GM18909 (cell line): Measurements from ENCODE around the gene SLC38A1.
"Not testable (repeated sequence)": the region's sequence is repeated elsewhere in the genome, so short reads cannot be mapped to it uniquely, and the experiment has no call there.

Experiments
- ATAC-seq: cut with Tn5 transposase; IDR thresholded peaks from one replicate; pipeline ENCODE4 v1.9.1; 2021; ENCODE audit warnings: mild to moderate bottlenecking; ENCODE audit not compliant: unreplicated experiment, poor library complexity

The SLC38A1 gene

DNA sequence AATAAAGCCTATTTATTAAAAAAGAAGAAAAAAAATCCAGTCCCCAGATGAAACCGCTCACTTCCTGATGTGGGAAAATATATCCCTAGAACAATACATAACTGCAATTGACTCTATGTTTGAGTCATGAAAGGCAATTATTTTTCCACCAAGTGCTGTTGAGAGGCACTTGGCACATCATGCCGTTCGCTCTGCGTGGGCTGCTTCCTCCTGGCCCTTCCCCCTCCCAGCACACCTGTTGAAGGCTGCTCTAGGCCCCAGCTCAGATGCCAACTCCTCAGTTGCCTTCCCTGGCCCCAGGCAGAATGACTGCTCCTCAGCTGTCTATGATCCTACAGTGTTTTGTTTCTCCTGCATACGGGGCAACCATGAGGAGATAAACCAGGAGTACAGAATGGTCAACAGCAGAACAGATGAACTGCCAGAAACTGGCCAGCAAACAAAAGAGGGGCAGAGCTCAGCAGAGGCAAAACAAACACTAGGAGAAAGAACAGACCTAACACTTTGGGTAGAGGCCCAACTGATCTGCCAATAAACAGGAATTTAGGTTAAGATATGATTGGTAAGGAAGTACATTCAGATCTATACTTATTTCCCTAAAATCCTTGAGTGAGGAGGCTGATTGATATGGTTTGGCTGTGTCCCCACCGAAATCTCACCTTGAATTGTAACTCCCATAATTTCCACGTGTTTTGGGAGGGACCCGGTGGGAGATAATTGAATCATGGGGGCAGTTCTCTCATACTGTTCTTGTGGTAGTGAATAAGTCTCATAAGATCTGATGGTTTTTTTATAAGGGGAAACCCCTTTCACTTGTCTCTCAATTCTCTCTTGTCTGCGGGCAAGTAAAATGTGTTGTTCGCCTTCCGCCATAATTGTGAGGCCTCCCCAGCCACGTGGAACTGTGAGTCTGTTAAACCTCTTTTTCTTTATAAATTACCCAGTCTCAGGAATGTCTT, 58.6 kb downstream of the SLC38A1 start:
- ATAC-seq, result peak; percentile 77

DNA sequence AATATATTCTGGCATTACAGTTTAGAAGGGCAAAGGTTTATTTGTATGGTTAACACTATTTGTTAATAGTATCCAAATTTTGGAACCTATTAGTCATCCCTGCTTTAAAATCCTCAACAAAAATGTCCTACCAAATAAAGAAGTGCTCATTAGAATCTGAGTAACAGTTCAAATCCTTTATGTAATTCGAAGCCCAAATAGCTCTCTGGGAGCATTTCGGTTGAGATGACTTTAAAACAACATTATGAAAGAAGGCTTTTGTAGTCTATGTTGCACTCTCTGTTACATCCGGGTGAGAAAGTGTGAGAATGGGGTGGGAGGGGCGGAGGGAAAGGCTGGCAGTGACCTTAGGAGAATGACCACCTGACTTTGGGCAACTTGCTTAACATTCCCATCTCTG, 59.7 kb downstream of the SLC38A1 start:
- no peak for ATAC-seq

DNA sequence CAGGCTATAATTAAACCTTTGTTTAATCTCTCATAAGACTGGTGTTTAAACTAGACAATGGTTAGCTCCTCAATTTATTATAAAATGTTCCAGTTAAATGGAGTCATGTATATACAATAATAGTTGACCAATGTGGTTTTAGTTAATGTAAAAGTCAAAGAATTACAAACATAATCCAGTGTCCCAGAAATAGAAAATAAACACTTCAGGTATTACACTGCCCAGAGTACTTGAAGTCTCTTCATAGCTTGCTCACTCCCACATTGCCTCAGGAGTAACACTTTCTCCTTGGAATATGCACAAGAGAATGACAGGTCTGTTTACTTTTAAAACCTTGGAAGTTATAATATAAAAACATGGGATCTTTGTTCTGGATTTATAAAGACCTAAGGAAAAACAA, 60.5 kb downstream of the SLC38A1 start:
- no peak for ATAC-seq

DNA sequence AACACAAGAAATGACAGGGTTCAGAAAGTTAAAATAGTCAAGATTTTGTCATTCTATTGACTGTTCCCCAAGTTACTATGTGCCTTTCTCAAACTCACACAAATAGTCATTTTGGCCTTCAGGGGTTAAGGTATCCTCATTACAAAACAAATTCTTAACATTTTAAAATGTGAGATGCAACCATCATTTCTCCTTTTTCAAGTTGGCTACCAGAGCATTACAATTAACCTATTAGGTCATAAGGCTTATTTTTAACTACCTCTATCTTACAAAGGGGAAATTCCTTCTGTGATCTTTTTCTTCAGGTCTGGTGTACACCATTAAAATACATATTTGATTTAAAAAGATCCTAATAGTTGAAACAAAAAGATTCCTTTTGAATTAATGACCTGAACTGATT, 61.2 kb downstream of the SLC38A1 start:
- no peak for ATAC-seq

DNA sequence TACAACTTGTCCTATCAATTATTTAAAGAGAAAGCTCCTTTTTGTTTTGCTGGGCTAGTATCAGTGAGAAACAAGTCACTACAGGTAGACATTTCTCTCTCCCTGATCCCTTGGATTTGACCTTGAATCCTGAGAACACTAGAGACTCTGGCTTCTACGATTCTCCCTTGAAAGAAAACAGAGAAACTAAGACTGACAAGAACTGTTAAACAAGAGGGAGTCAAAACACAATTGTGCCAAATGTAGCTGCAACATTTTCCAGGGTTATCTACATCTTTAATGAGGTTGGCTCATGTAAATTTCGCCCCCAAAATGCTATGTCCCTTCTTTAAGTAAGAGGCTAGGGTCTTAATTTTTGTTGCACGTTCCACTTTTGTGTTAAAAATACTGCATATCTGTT, 62.4 kb downstream of the SLC38A1 start:
- ATAC-seq, result no peak

DNA sequence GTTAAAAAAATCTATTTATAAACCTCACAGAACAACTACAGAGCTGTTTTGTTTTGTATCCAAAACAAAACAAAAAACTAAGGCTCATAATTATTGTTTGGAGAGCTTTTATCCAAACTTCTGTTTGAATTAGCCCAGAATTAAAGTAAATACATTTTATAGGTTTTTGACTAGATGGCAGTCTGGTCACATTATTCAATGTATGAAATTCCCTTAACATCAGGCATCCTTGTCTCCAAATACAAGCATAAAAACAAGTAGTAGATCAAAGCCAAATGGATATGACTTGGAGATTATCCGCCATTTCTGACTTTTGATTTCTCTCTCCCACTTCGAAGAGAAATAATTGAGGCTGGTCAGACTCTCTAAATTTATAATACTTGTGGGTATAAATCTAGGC, 63.5 kb downstream of the SLC38A1 start:
- no peak for ATAC-seq

DNA sequence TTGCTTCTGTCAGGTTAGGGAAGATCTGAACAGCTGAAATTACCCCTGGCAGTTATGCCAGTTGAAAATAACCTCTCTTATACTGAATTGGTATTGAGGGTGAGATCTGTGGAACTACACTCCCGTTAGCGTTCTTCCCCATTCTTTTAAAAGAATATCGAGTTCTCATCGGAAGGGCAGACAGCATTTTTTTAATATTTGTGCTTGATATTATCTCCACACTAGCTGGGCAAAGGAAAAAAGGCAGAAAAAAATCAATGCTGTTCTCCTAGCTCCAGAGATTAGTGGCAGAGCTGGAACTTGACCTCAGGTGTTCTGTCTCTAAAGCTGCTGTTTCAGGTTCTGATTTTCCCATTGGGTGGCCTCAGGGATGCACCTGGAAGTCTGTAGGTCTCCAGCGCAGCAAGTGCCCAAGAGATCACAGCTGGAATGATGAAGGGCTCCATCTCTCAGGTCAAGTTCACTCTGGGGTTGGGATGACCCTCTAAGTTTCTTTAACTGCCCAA, 67.5 kb downstream of the SLC38A1 start:
- ATAC-seq, result no peak

DNA sequence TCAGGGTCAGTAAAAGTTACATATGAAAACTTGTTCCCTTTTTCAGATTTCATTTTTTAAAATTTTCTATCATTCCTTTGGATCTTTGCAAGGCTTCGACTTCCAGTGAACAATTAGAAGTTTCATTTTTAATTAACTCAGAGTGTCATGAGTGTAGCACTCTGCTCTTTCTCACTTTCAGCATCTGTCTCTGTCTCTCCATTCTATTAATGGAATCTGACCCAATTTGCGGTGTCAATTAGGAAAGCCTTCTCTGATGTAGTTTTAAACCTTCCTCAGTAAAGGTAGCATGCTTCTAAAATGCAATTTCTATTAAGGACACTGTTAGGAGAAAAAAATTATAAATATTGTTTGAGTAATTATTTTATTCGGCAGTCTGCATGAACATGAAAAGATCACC, 68.3 kb downstream of the SLC38A1 start:
- no peak for ATAC-seq

DNA sequence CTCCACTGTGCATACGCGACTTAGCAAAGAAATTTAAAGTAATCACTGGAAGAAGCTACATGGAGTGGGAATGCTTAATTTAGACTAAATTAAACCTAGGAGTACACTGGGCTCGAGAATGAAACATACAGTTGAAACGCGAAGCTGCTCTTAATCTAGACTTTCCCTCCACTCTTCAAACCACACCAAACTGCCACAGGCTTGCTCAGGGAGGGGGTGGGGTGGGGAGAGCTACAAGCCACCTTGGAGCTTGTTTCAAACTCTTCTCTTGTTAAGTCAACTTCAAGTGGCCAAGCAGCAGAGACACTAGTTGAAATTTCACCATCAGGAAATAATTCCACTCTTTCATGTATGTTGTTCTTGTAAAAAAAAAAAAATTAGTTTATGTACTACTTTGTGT, 69.9 kb downstream of the SLC38A1 start:
- no peak for ATAC-seq

DNA sequence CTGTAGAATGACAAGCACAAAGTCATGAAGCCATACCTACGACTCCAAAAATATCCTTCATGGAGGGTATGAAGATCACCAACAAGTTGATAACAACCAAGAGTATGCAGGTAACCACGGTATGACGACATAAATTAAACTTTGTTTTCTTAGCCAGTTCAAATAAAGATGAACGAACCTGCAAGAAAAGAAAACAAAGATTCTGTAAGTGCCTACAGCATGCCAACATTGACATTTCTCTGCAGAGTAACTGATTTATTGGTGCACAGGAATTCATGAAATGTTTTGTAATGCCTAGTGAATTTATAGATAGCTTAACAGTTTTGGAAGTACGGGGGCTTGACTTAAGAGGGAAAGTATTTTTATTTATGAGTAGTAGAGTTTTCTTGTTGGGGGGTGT, 71.0 kb downstream of the SLC38A1 start:
- no peak for ATAC-seq

DNA sequence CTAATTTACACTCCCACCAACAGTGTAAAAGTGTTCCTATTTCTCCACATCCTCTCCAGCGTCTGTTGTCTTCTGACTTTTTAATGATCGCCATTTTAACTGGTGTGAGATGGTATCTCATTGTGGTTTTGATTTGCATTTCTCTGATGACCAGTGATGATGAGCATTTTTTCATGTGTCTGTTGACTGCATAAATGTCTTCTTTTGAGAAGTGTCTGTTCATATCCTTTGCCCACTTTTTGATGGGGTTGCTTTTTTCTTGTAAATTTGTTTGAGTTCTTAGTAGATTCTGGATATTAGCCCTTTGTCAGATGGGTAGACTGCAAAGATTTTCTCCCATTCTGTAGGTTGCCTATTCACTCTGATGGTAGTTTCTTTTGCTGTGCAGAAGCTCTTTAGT, 78.3 kb downstream of the SLC38A1 start:
- ATAC-seq, result not testable (repeated sequence)

DNA sequence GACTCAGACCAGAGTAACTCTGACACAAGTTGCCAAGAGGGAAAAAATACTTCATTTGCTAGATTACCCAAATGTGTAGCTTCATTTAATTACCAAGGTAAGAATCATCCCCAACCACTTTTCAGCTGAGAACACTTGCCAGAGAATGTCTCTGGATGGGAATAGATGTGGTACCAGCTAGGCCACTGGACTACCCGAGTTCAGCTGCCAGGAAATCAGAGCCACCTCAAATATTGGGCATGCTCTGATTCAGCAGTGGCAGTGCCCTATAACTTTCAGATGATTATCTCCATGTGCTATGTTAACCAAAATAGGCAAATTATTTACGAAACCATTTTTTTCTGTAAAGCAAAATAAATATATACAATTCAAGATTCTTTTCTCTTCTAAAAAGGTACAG, 80.7 kb downstream of the SLC38A1 start:
- no peak for ATAC-seq

DNA sequence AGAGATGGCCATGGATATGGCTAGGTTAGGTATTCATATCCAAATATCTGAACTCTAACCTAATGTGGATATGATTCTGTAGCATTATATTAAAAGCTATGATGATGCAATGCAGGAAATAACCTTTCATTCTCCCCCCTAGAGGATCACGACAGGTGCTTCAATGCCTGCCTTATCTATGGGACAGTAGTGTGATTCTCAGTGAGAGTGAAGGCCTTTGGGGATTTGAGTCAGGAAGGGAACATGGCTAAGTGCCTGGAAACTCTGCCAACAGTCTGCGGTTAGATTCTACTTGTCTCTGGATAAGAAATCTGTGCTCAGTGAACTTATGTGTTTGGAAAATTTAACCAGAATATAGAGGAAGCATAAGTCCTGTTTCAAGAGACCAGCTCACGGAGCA, 81.8 kb downstream of the SLC38A1 start:
- no peak for ATAC-seq

DNA sequence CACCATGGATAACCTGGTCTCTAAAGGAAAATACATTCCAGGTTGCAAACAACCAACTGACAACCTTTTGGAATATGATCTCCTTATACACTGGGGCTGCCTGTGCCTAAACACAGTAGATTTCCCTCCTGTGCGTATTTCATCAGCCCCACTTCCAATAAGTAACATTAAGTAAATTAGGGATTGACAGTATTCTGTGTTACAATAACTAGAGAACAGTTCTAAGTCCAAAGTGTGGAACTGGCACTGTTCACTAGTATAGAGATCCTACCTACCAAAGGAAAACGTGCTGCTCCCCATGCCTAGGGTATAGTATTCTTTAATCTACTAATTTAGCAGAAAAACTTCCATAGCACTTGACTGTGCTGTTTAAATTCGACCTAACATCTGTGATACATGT, 82.8 kb downstream of the SLC38A1 start:
- no peak for ATAC-seq

DNA sequence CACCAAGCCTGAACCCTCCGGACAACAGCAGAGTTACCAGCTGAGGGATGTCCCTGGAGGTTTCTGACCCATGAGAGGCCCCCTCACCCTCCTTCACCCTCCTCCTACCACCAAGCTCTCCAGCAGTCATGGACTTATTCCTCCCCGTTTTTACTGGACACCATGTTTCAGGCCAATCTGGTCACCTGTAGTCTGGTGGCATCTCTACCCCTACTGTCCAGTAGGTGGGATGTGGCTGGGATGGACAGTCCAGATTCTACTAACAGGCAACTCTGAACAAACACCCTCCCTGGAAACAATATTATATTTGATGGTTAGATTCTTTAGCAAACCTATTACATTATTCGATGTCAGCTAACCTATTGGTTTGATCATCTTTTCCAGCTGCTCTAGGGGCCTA, 83.2 kb downstream of the SLC38A1 start:
- ATAC-seq, result no peak

DNA sequence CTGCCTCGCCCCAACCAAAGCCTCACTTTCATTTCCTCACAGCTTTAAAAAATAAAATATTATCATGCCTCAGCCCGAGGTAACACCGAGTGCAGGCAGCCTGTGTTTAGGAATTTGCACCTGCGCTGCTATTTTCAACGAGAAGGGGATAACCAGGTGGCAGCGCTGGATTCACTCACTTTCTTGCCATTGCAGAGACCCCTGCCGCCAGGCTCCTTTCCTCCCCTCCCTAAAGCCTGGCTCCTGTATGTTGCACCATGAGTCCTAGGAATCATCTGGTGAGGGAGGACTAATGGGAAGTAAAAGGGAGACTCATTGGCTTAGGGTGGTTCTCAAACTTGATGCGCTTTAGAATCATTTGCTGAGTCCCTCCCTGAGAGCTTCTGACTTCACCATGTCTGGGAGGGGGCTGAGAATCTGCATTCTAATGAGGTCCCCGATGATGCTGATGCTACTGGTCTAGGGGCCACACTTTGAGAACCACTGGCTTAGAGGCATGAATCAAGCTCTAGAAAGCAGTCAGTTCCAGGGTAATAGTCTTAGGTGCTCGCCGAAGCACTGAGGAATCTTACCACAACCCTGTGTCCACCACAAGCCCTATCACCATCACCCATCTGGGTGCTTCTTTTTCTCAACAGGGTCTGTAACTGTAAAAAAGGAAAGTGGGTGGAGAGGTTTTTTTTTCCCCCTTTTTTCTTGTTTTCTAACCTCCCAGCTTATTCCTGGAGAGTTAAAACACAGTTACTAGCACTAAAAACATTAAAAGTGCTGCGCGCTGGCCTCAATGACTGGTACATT, 83.8 kb downstream of the SLC38A1 start:
- ATAC-seq, result no peak

DNA sequence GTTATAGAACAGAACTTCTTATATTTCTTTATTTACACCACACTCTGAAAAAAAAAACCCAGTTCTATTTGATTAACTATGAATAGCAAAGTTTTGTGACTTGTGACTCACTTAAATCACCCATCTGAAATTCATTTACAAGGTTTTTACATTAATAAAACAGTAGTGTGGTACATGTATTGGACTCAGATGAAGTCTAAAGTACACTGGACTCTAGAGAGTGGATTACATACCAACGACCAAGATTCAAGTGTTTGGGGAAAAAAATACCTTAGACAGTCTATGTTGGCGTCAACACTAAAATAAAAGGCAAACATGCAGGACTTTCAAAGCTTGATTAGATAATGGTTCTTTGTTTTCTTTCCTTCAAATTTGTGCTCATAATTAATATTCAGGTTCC, 85.7 kb downstream of the SLC38A1 start:
- ATAC-seq, result no peak

DNA sequence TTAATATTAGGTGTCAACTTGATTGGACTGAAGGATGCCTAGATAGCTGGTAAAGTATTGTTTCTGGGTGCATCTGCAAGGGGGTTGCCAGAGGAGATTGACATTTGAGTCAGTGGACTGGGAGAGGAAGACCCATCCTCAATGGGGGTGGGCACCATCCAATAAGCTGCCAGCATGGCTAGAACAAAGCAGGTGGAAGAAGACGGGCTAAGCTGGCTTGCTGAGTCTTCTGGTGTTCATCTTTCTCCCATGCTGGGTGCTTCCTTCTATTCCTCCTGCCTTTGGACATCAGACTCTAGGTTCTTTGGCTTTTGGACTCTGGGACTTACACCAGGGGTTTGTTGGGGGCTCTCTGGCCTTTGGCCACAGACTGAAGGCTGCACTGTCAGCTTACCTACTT, 87.4 kb downstream of the SLC38A1 start:
- ATAC-seq, result no peak

DNA sequence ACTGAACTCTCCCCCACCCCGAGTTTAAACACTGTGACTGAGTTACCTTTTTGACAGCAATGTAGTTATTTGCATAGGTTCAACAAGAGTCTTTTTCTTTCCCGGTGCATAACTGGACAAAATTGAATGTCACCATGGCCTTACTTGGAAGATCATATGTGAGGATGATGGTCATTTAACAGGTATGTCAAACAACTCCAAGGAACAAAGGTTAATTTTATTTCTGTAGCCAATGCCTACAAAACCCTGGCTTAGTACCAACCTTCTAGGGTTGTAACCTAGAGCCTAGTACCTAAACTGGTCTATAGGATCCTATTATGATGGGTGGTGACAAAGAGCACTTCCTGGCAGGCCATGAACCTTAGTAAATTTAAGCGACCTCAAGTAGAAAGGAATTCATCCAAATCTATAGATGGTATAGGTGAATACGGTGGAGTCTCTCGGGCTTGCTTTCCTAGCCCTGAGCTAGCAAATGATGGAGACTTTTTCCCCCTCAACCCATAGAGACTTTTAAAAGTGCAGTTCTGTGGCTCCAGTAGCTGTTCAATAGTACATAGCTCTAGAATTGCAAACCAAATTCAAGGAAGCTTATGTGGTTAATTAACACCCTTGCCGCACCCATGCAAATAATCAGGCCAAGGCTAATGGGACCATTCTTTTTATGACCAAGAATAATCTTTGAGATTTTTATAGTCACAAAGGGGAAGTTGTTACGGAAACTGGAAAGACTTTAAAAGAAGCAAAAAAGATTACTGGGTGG, 89.0 kb downstream of the SLC38A1 start:
- ATAC-seq, result peak; percentile 63

DNA sequence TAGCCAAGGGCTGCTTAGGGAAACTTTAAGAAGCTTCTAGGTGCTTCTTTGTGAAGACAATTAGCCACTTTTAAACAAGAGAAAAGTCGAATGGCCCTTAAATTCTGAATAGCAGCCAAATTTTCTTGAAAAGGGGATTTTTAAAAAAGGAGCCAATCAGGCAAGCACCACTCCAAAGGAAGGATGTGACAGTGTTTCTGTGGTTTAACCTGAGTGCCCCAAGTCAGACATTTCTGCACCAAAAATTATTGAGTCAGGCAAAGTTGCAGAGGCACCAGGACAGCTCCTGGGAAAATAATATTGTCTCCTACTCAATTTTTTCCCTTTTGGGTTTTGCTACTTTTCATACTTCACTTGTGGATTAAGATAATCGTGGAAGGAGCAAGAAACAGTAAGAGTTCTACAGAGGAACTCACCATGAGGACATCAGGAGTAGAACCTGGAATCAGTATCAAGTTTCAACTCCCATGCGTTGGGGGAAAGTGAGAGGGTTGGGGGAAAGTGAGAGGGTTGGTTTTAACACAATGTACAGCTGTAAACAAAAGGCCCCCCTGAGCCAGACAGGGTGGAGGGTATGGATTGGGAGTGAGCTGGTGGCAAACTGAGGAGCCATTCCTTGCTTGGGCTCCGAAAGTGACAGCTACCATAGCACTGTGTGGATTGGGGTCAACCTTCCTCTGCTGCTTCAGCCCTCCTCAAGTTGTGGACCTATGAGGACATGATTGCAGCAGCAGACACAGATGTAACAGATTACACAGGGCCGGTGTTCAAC, 90.8 kb downstream of the SLC38A1 start:
- ATAC-seq, result no peak
